ENCODE results near the gene SOX13. TPM values are rescaled to one million over a fixed set of nuclear protein-coding genes. Genes with fewer than 3 reads are reported as not detected.
A peak's percentile ranks its signal among the peaks of the same experiment; 100 is the strongest.
"Not testable (repeated sequence)": the region's sequence is repeated elsewhere in the genome, so short reads cannot be mapped to it uniquely, and the experiment has no call there.

The SOX13 gene
- total and polyA plus RNA-seq, 11 donors: 8.2 to 16.0 (median 12.6) TPM

DNA sequence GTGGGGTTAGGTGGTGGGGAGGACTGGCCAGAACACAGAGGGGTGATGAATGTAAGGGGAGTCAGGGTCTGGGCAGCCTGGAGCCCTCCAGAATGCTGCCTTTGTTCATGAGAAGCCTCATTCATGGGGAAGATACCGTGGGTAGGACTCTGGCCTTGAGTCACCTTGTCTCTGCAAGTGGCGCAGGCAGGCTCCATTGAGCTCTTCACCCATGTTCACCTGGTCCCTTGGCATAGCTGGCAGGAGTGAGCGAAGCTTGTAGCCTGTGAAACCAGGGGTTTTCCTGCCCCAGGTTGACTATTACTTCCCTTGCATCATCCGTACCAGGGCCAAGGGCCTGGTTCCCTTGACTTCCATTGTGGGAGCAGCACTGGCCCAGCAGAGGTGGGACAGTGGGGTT lies 25.8 kb downstream of the SOX13 start:
- Histone ChIP-seq H3K27me3 (no peaks in the 10 kb centered on the region), H3K4me3 (no peak overlapping the region), H3K27ac (no peak overlapping the region), H3K36me3 (no peaks in the 10 kb centered on the region), H3K4me1 (peaks cover 2 to 69% (median 39%) of the 10 kb centered on the region in 12 donors), H3K9me3 (no peaks in the 10 kb centered on the region)
- ATAC-seq (no peak), DNase-seq (peak in 1 of 5 donors; percentile 23)
- intact Hi-C loops (cut with DNase I): no loop called here
- TF ChIP-seq, protein P1, sequence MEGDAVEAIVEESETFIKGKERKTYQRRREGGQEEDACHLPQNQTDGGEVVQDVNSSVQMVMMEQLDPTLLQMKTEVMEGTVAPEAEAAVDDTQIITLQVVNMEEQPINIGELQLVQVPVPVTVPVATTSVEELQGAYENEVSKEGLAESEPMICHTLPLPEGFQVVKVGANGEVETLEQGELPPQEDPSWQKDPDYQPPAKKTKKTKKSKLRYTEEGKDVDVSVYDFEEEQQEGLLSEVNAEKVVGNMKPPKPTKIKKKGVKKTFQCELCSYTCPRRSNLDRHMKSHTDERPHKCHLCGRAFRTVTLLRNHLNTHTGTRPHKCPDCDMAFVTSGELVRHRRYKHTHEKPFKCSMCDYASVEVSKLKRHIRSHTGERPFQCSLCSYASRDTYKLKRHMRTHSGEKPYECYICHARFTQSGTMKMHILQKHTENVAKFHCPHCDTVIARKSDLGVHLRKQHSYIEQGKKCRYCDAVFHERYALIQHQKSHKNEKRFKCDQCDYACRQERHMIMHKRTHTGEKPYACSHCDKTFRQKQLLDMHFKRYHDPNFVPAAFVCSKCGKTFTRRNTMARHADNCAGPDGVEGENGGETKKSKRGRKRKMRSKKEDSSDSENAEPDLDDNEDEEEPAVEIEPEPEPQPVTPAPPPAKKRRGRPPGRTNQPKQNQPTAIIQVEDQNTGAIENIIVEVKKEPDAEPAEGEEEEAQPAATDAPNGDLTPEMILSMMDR (IDR thresholded peaks at IDR 0.05): no peak
- no peak for TF ChIP-seq POLR2A (IDR thresholded peaks at IDR 0.05)
- WGBS, 4 donors: 92 to 97% (median 95%) methylated on average over 4 of the region's 4 CpGs

DNA sequence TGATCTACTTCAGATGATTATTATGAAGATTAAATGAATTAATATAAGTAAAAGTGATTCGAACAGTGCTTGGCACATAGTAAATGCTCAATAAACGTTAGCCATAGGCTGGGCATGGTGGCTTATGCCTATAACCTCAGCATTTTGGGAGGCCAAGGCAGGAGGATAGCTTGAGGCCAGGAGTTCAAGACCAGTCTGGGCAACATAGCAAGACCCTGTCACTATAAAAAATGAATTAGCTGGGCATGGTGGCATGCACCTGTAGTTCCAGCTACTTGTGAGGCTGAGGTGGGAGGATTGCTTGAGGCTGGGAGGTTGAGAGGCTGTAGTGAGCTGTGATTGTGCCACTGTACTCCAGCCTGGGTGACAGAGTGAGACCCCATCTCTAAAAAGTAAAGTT lies 26.8 kb downstream of the SOX13 start:
- WGBS, 4 donors: 79 to 83% (median 82%) methylated on average over 2 of the region's 2 CpGs
- ATAC-seq; H3K4me3 ChIP-seq; H3K9me3 ChIP-seq; H3K27ac ChIP-seq; DNase-seq; H3K36me3 ChIP-seq; intact Hi-C loops (cut with DNase I); H3K27me3 ChIP-seq: not testable (repeated sequence)
- H3K4me1 ChIP-seq: peaks cover 0 to 69% (median 41%) of the 10 kb centered on the region in 12 donors

DNA sequence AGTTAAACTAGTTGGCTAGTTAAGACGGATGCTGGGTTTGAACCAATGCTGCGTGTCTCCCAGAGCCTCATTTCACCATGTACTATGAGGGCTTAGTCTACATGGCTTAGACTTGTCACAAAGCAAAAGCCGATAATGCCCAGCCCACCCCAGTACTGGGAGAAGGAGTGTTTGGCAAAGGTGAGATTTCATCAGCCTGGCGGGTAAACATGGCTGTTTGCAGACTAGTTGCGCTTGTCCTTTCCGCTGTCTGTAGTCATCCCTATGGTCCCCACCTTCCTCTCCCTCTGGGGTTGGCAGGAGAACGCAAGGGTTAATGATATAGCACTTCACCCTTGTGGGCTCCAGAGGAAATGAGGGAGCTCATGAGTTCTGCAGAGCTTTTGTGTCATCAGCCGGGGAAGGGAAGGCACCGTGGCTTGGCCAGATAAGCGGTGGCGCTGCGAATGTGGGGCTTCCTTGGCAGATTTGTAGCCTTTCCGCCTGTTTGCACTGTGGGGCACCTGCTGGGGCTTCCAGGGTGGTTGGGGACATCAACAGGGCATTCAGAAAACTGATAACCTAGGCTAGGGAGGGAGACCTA lies 29.2 kb downstream of the SOX13 start:
- peaks cover 0 to 66% (median 38%) of the 10 kb centered on the region in 12 donors for H3K4me1 ChIP-seq
- no peaks in the 10 kb centered on the region for H3K9me3 ChIP-seq
- H3K27me3 ChIP-seq: no peaks in the 10 kb centered on the region
- 53 to 69% (median 56%) methylated on average over 13 of the region's 13 CpGs for WGBS, 4 donors
- no peak for ATAC-seq
- no peak for TF ChIP-seq POLR2A (IDR thresholded peaks at IDR 0.05)
- TF ChIP-seq, protein P1 (IDR thresholded peaks at IDR 0.05): no peak
- intact Hi-C loops (cut with DNase I): no loop called here
- no peak overlapping the region for H3K4me3 ChIP-seq
- no peaks in the 10 kb centered on the region for H3K36me3 ChIP-seq
- H3K27ac ChIP-seq: peak overlapping the region in 8 of 12 donors; percentile 5 to 80 (median 58)
- DNase-seq: peak in 1 of 5 donors; percentile 60

DNA sequence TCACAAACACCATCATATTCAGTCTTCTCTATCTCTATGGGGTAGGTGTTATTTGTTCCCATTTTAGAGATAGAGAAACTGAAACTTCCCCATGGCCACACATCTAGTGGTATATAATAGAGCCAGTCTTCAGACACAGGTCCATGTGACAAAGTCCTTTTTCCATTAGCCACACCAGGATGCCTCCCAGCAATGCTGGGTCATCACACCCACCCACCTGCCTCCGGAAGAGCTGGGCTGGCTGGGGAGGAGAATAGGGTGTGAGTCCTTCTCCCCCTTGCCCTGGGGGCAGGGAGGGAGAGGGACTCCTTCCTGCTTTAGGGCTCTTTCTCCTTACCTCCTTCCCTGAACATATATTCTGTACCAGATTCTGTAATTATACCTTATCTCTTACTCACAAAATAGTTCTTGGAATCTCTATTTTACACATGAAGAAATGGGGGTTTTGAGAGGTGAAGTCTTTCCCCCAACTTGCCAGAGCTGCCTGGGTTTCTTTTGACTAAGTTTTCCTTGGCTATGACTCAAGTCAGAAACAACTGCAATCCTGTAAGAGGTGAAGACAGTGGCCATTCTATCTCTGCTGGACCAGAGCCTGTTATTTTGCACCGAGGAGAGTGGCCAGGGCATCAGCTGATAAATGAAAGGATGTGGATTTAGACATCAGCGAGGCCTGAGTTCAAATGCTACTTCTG lies 30.0 kb downstream of the SOX13 start:
- H3K4me3 ChIP-seq: no peak overlapping the region
- ATAC-seq (peak in 1 of 4 donors; percentile 16), DNase-seq (peak in 1 of 5 donors; percentile 39)
- TF ChIP-seq, protein P1 (IDR thresholded peaks at IDR 0.05): no peak
- no peak for TF ChIP-seq POLR2A (IDR thresholded peaks at IDR 0.05)
- H3K4me1 ChIP-seq: peaks cover 0 to 72% (median 43%) of the 10 kb centered on the region in 12 donors
- H3K27ac ChIP-seq: peak overlapping the region in 11 of 12 donors; percentile 5 to 82 (median 68)
- H3K9me3 ChIP-seq: no peaks in the 10 kb centered on the region
- 21 to 54% (median 33%) methylated on average over 3 of the region's 3 CpGs for WGBS, 4 donors
- intact Hi-C loops (cut with DNase I): no loop called here
- no peaks in the 10 kb centered on the region for H3K27me3 ChIP-seq
- H3K36me3 ChIP-seq: no peaks in the 10 kb centered on the region

Data from heart left ventricle (tissue), 16 donors.